K562 (cell line): ENCODE data around the gene CDC45. TPM values are rescaled to one million over a fixed set of nuclear protein-coding genes. Genes with fewer than 3 reads are reported as not detected.

Source experiments
- ATAC-seq: fragments of 200-7000 bp; cut with Tn5 transposase; 3 replicates; pipeline ENCODE4 v1.9.1; 2020; ENCODE audit warnings: moderate library complexity
- BruUV-seq: library from RNA; stranded (reverse); fragments of 400-500 nt; replicated peaks from 2 replicates; lab custom pipeline; 2021; lab: Mats Ljungman, UMichigan
- CTCF ChIA-PET: fragments of 300-600 bp; formaldehyde crosslinking; extraction: SDS; loops from one replicate; lab custom pipeline; 2021; ENCODE audit warnings: low intra/inter-chr PET ratio; lab: Yijun Ruan, JAX
- POLR2A ChIA-PET: fragments of 300-600, 350-650 bp; sonication (Branson Sonifier 250); formaldehyde crosslinking; extraction: SDS; loops from one replicate; lab custom pipeline; 2021; ENCODE audit warnings: antibody characterized with exemption, inconsistent platforms; lab: Yijun Ruan, JAX
- DNase-seq, 4 experiments: peaks; one replicate each; pipeline versions ENCODE4 v3.0.0 to v3.0.0-alpha.2; 2011 to 2018; ENCODE audit warnings: low spot score in 3 of 4, mixed read lengths in 3 of 4; ENCODE audit errors: extremely low read depth in 1 of 4
- FAIRE-seq: peaks from 2 replicates; lab custom pipeline; 2011; peaks lifted over from hg19 to GRCh38; lab: Jason Lieb, UNC
- H2AFZ ChIP-seq: 2 replicates; pipeline ENCODE4 v1.6.0; 2011; ENCODE audit warnings: low read depth, low read length, control low read depth, inconsistent platforms
- H3K27ac ChIP-seq: fragments of 200-600 bp; 3 replicates; pipeline ENCODE4 v1.8.0; 2011; ENCODE audit warnings: low read depth, mild to moderate bottlenecking, control low read depth, inconsistent platforms, low read length, moderate library complexity, mixed read lengths; ENCODE audit errors: extremely low read depth
- H3K27me3 ChIP-seq, 2 experiments: fragments of 300-600 bp in 1 of 2; 2 replicates in 1 of 2; 3 replicates in 1 of 2; pipeline versions ENCODE4 v1.6.0 to v1.8.0; 2011; ENCODE audit warnings: inconsistent platforms in 2 of 2, low read length in 2 of 2, mild to moderate bottlenecking in 1 of 2, mixed read lengths in 1 of 2, moderate library complexity in 1 of 2; ENCODE audit not compliant: control insufficient read depth in 2 of 2, insufficient read depth in 2 of 2
- H3K36me3 ChIP-seq: fragments of 300-600 bp; 3 replicates; pipeline ENCODE4 v1.8.0; 2011; ENCODE audit warnings: mild to moderate bottlenecking, low read length, inconsistent platforms; ENCODE audit not compliant: control insufficient read depth, insufficient read depth
- H3K4me1 ChIP-seq, 2 experiments: fragments of 200-600 bp in 1 of 2; replicated peaks in 1 of 2; 2 replicates in 1 of 2; 3 replicates in 1 of 2; pipeline versions ENCODE4 v1.5.1 to v1.8.0; 2011; ENCODE audit warnings: inconsistent platforms in 2 of 2, low read length in 2 of 2, mild to moderate bottlenecking in 1 of 2, mixed read lengths in 1 of 2, moderate library complexity in 1 of 2; ENCODE audit not compliant: control insufficient read depth in 2 of 2, insufficient read depth in 2 of 2
- H3K4me2 ChIP-seq: 2 replicates; pipeline ENCODE4 v1.6.1; 2011; ENCODE audit warnings: low read length, control low read depth, inconsistent platforms, mixed read lengths; ENCODE audit not compliant: insufficient read depth
- H3K4me3 ChIP-seq: fragments of 200-600 bp; sonication (generic), shearing (Covaris generic); 2 replicates; pipeline ENCODE4 v1.5.1; 2016; ENCODE audit warnings: control low read depth, inconsistent platforms
- H3K79me2 ChIP-seq: fragments of 200-600 bp; 3 replicates; pipeline ENCODE4 v1.8.0; 2011; ENCODE audit warnings: low read length, inconsistent platforms; ENCODE audit not compliant: control insufficient read depth, insufficient read depth
- H3K9ac ChIP-seq, 2 experiments: 2 replicates each; pipeline versions ENCODE4 v1.6.0 to v1.6.1; 2011; ENCODE audit warnings: low read depth in 2 of 2, low read length in 2 of 2, control low read depth in 1 of 2, inconsistent platforms in 1 of 2, mild to moderate bottlenecking in 1 of 2, mixed read lengths in 1 of 2; ENCODE audit not compliant: insufficient read depth in 1 of 2
- H3K9me1 ChIP-seq: one replicate; pipeline ENCODE4 v1.6.0; 2011; ENCODE audit warnings: inconsistent platforms, mild to moderate bottlenecking, low read length, moderate library complexity; ENCODE audit not compliant: control insufficient read depth, insufficient read depth
- H3K9me3 ChIP-seq: replicated peaks from 2 replicates; pipeline ENCODE4 v1.5.1; 2011; ENCODE audit warnings: low read depth, low read length, inconsistent platforms; ENCODE audit not compliant: control insufficient read depth, insufficient read depth
- H4K20me1 ChIP-seq: replicated peaks from 2 replicates; pipeline ENCODE4 v1.6.1; 2011; ENCODE audit warnings: low read length, inconsistent platforms, mixed read lengths; ENCODE audit not compliant: control insufficient read depth, insufficient read depth
- ASH1L ChIP-seq: fragments of 450-650 bp; IDR thresholded peaks from 2 replicates; pipeline ENCODE4 v1.6.1; 2018; ENCODE audit warnings: borderline replicate concordance, mild to moderate bottlenecking, low read depth; ENCODE audit not compliant: partially characterized antibody
- COPS2 ChIP-seq: fragments of 450-650 bp; conservative IDR thresholded peaks from 2 replicates; pipeline ENCODE4 v1.6.1; 2016; ENCODE audit warnings: mild to moderate bottlenecking, moderate library complexity
- CTBP1 ChIP-seq: fragments of 450-650 bp; IDR thresholded peaks from 2 replicates; pipeline ENCODE4 v1.6.1; 2016; ENCODE audit warnings: borderline replicate concordance
- FOXK2 ChIP-seq, 2 experiments: fragments of 450-650 bp; IDR thresholded peaks in 1 of 2; conservative IDR thresholded peaks in 1 of 2; 2 replicates each; pipeline ENCODE4 v1.6.1; 2016; ENCODE audit warnings: low read depth in 2 of 2, mild to moderate bottlenecking in 1 of 2
- HBP1 ChIP-seq: fragments of 450-650 bp; formaldehyde crosslinking; IDR thresholded peaks from 2 replicates; pipeline ENCODE4 v1.4.0; 2022; ENCODE audit warnings: missing genetic modification characterization
- HDAC6 ChIP-seq: IDR thresholded peaks from 2 replicates; pipeline ENCODE4 v1.6.1; 2012; ENCODE audit warnings: low read depth, mild to moderate bottlenecking, control low read depth, inconsistent platforms, low read length, moderate library complexity
- MNT ChIP-seq, 2 experiments: fragments of 450-650 bp; conservative IDR thresholded peaks; 2 replicates each; pipeline ENCODE4 v1.6.1; 2017; ENCODE audit warnings: mild to moderate bottlenecking in 2 of 2, moderate library complexity in 2 of 2
- POLR2H ChIP-seq: IDR thresholded peaks from 2 replicates; pipeline ENCODE4 v1.6.1; 2016; ENCODE audit warnings: missing genetic modification characterization, low read depth, mild to moderate bottlenecking, control low read depth, missing compliant biosample characterization, moderate library complexity
- PYGO2 ChIP-seq: fragments of 450-650 bp; IDR thresholded peaks from 2 replicates; pipeline ENCODE4 v1.6.1; 2016; ENCODE audit warnings: mild to moderate bottlenecking, missing genetic modification characterization, moderate library complexity, missing compliant biosample characterization
- TCF7L2 ChIP-seq: fragments of 150-350 bp; IDR thresholded peaks from 2 replicates; pipeline ENCODE4 v1.6.1; 2016; ENCODE audit warnings: low read depth, mild to moderate bottlenecking, low read length, moderate library complexity
- ZC3H4 ChIP-seq: sonication (generic); formaldehyde crosslinking; IDR thresholded peaks from 2 replicates; pipeline ENCODE4 v1.9.0; 2021; ENCODE audit warnings: missing genetic modification reagents, borderline replicate concordance
- ZNF143 ChIP-seq: sonication (generic); formaldehyde crosslinking; IDR thresholded peaks from 2 replicates; pipeline ENCODE4 v1.9.0; 2022; ENCODE audit warnings: mild to moderate bottlenecking, missing genetic modification reagents
- ZNF584 ChIP-seq: fragments of 200-800 bp; sonication (Bioruptor generic); IDR thresholded peaks from 2 replicates; pipeline ENCODE4 v1.6.1; 2016; ENCODE audit warnings: low read depth, mild to moderate bottlenecking, missing genetic modification characterization, missing compliant biosample characterization
- ZNF785 ChIP-seq: fragments of 250-450 bp; sonication (Bioruptor Pico); IDR thresholded peaks from 2 replicates; pipeline ENCODE4 v1.4.0; 2020; ENCODE audit warnings: mild to moderate bottlenecking
- WGBS: fragments of 100-300 bp; shearing (Covaris generic); methylation state at CpG from one replicate; pipeline ENCODE4 v1.1.6; 2016; ENCODE audit warnings: low coverage, mixed read lengths; ENCODE audit not compliant: insufficient coverage; ENCODE audit errors: missing lambda C conversion rate; 5-methylcytosine and 5-hydroxymethylcytosine counted together
- in situ Hi-C: fragments of 300-500 bp; cut with MboI; formaldehyde crosslinking; loops from 4 replicates; pipeline ENCODE4 v1.15.0; 2018; ENCODE audit warnings: inconsistent platforms, mixed read lengths
- intact Hi-C: fragments of 100-400 bp; cut with micrococcal nuclease; formaldehyde crosslinking; loops from 2 replicates; pipeline ENCODE4 v1.14.2; 2022
- polyA plus RNA-seq, 8 experiments: library from polyadenylated mRNA; depleted of rRNA in 4 of 8; stranded (reverse) in 5 of 8; unstranded in 3 of 8; fragments of >200 nt; fragmentation: Nextera tagmentation in 2 of 8; fragmentation: Illumina TruSeq in 1 of 8; extraction: Ambion mirVana in 2 of 8; extraction: Trizol in 1 of 8; gene quantifications; 2 replicates each; pipeline versions ENCODE4 v1.2.1 to v1.2.3, GENCODE V29; 2011 to 2014; ENCODE audit warnings: inconsistent platforms in 1 of 8, missing spikeins in 1 of 8
- total RNA-seq, 7 experiments: library from RNA; depleted of rRNA in 6 of 7; stranded (reverse); fragments of >200 nt in 6 of 7; fragmentation: Illumina TruSeq in 2 of 7; extraction: Trizol in 2 of 7; gene quantifications; 2 replicates each; pipeline versions ENCODE4 v1.2.1 to v1.2.3, GENCODE V29; 2011 to 2021; ENCODE audit warnings: low replicate concordance in 1 of 7
- TF ChIP-seq, protein P1 (sequence below): sonication (generic); formaldehyde crosslinking; IDR thresholded peaks from 2 replicates; pipeline ENCODE4 v1.8.0; 2022; ENCODE audit warnings: missing genetic modification reagents, mild to moderate bottlenecking, moderate library complexity, borderline replicate concordance

CDC45 gene
- total and polyA plus RNA-seq, 9 of the 15 experiments (the other 6 are each of a cell fraction or from before 2014, with no cell fraction given), result 251 to 580 (median 410) TPM

GRCh38 chr22:19567157-19568009 lies 87.7 kb downstream of the CDC45 start:
- ATAC-seq, result no peak
- H3K4me3 ChIP-seq, result no peak overlapping the region
- peaks cover 72 to 75% of the 10 kb centered on the region in 2 experiments for H3K27me3 ChIP-seq
- POLR2A ChIA-PET, result interaction anchor here (0.5 to 5.2 kb wide), 7 partner anchors 8 to 167 kb away, joined by 3 to 39 read pairs (median 5); partner anchors contain the start of gene CDC45
- CTCF ChIA-PET, result no interaction called here
- H3K4me1 ChIP-seq, result peaks cover 0 to 8% of the 10 kb centered on the region in 2 experiments; a peak in 2 of 5 replicates
- BruUV-seq, result no TSS peak
- in situ Hi-C loops, result loop anchor here (25.0 kb wide), 1 partner anchor 1570 kb away; no protein-coding TSS in a partner anchor
- DNase-seq, result peak in 2 of 4 experiments; percentile 33 to 36
- H3K79me2 ChIP-seq, result no peaks in the 10 kb centered on the region
- 10% methylated on average over 24 of the region's 24 CpGs for WGBS
- H3K9me1 ChIP-seq, result peaks cover 7% of the 10 kb centered on the region
- no peak for FAIRE-seq
- H3K9ac ChIP-seq, result no peak overlapping the region
- no peak overlapping the region for H3K27ac ChIP-seq
- H4K20me1 ChIP-seq, result peaks cover 13% of the 10 kb centered on the region; the same call in 1 of the 2 replicates
- intact Hi-C loops, result no loop called here
- 0 out of 2 replicates have a peak, but pooled peaks cover 3% of the 10 kb centered on the region for H3K9me3 ChIP-seq
- H3K36me3 ChIP-seq, result no peaks in the 10 kb centered on the region
- peak overlapping the region; percentile 43; the same call in 1 of the 2 replicates for H3K4me2 ChIP-seq
- no peak overlapping the region for H2AFZ ChIP-seq
- TF ChIP-seq, protein P1, sequence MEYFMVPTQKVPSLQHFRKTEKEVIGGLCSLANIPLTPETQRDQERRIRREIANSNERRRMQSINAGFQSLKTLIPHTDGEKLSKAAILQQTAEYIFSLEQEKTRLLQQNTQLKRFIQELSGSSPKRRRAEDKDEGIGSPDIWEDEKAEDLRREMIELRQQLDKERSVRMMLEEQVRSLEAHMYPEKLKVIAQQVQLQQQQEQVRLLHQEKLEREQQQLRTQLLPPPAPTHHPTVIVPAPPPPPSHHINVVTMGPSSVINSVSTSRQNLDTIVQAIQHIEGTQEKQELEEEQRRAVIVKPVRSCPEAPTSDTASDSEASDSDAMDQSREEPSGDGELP (CRISPR knock-in tag), result peak; percentile 3; the same call in 1 of the 2 replicates
- no peak for TF ChIP-seq POLR2H (tag)
- no peak for TF ChIP-seq ZNF785 (CRISPR knock-in tag)
- 0 out of 2 replicates have a peak, but pooled peaks have one; percentile 43 for TF ChIP-seq ZC3H4 (CRISPR knock-in tag)
- TF ChIP-seq HBP1 (CRISPR knock-in tag), result 0 out of 2 replicates have a peak, but pooled peaks have one; percentile 8
- no peak for TF ChIP-seq CTBP1
- 0 out of 2 replicates have a peak, but pooled peaks have one; percentile 59 for TF ChIP-seq HDAC6
- no peak for TF ChIP-seq ZNF584 (CRISPR knock-in tag)
- no peak for TF ChIP-seq COPS2
- peak; percentile 57 for TF ChIP-seq ZNF143 (CRISPR knock-in tag)
- no peak for TF ChIP-seq ASH1L
- TF ChIP-seq FOXK2 (conservative IDR thresholded peaks at IDR 0.05 in 1 of 2, IDR thresholded peaks at IDR 0.05 in 1 of 2; ENCODE audit: low read depth in 2 of 2), result no peak
- peak; percentile 41; the same call in 1 of the 2 replicates for TF ChIP-seq PYGO2 (tag)
- TF ChIP-seq TCF7L2, result no peak
- TF ChIP-seq MNT (conservative IDR thresholded peaks at IDR 0.05), result no peak
